Lower leg skin (tissue), 4 donors: ENCODE data around the gene SEL1L3. TPM values are rescaled to one million over a fixed set of nuclear protein-coding genes. Genes with fewer than 3 reads are reported as not detected.

Experiments used
- DNase-seq, 2 donors: peaks; one replicate each; pipeline ENCODE4 v3.0.0-alpha.2; 2019; ENCODE audit warnings: low spot score in 2 of 2
- H3K4me3 ChIP-seq: fragments of 200-600 bp; sonication (generic); 2 replicates; pipeline ENCODE4 v1.5.1; 2017; ENCODE audit warnings: mild to moderate bottlenecking, low read depth; ENCODE audit not compliant: poor library complexity, severe bottlenecking
- CTCF ChIP-seq, 3 donors: fragments of 450-650 bp; IDR thresholded peaks; one replicate each; pipeline ENCODE4 v1.5.1; 2016; ENCODE audit warnings: antibody characterized with exemption in 3 of 3, mild to moderate bottlenecking in 3 of 3, moderate library complexity in 2 of 3
- WGBS, 2 donors: methylation state at CpG; one replicate each; pipeline ENCODE4 v1.1.5; 2018; 5-methylcytosine and 5-hydroxymethylcytosine counted together
- intact Hi-C: fragments of 100-400 bp; cut with DNase I; formaldehyde crosslinking; loops from one replicate; pipeline ENCODE4 v1.15.0; 2023; ENCODE audit warnings: low total_unique reads
- total RNA-seq, 4 donors: library from RNA; depleted of rRNA; stranded (reverse); fragments of >200 nt; gene quantifications; one replicate each; pipeline ENCODE4 v1.1.0, GENCODE V29; 2016

Gene SEL1L3
- total RNA-seq, 4 donors from 2014 or later, result 5.2 to 20.1 (median 5.9) TPM

- 84 to 86% methylated on average over 5 of the region's 5 CpGs for WGBS, 2 donors
- no peak for TF ChIP-seq CTCF (IDR thresholded peaks at IDR 0.05)
- H3K4me3 ChIP-seq, result no peak overlapping the region
- DNase-seq, result peak in 1 of 2 donors; percentile 40
- intact Hi-C loops, result no loop called here
These were observed 165.3 kb downstream of the SEL1L3 start for GRCh38 chr4:25697516-25697915.

Other genes with a start within 250 kb of the SEL1L3 start
- gene SLC34A2, start 207.1 kb downstream of the SEL1L3 start, total RNA-seq, result 1 to 10 TPM; 1.3 to 4.0 (median 2.3) TPM
- 10 to 100 TPM; 16.1 to 18.7 (median 17.4) TPM for gene SMIM20, start 51.2 kb upstream of the SEL1L3 start, total RNA-seq